Kidney capillary endothelial cell (primary cell): ENCODE results near the gene HOXC10.

ENCODE experiments used
- DNase-seq: peaks from one replicate; pipeline ENCODE4 v3.0.0-alpha.2; 2018; ENCODE audit warnings: low spot score

HOXC10 gene

DNA sequence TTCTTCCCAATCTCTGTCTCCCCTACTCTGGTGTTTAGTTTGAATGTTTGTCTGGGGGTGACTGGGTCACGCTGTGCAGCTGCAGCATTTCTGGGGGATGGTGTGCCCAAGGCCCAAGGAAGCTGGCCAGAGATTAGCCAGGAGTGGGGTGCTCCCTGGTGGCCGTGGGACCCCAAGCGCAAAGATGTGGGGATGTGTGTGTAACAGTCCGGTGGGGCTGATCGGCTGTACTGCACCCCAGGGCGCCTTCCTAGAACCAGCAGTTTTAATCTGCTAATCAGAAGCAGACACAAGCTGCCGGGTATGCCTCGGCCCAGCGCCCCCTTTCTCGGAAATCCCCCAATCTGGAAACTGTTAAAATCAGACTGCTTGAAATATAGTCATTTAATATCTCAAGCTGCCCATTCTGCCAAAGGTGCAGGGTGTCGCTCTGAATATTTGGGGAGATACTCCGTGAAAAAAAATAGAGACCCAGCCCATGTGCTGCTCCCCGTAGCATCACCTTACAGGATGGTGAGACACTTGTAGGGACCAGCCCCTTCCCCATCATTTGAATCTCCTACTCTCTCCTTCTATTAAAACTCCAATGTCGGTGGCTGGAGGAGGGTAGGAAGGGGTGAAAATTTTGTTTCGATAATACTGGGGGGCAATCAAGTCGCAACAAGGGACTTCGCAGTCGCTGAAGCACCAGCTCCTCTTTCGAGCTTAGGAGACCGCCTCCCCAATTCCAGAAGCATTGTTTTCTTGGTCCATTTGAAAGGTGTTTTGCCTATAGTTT is 19.3 kb downstream of the HOXC10 start:
- no peak for DNase-seq

- no peak for DNase-seq
Measured at GRCh38 chr12:54004841-54005530, 20.0 kb downstream of the HOXC10 start.

GRCh38 chr12:54005531-54005852 is 20.5 kb downstream of the HOXC10 start:
- DNase-seq = no peak

GRCh38 chr12:54005853-54006558 is 21.1 kb downstream of the HOXC10 start:
- DNase-seq = peak; percentile 80

GRCh38 chr12:54006559-54007220 is 21.7 kb downstream of the HOXC10 start:
- DNase-seq = no peak

DNA sequence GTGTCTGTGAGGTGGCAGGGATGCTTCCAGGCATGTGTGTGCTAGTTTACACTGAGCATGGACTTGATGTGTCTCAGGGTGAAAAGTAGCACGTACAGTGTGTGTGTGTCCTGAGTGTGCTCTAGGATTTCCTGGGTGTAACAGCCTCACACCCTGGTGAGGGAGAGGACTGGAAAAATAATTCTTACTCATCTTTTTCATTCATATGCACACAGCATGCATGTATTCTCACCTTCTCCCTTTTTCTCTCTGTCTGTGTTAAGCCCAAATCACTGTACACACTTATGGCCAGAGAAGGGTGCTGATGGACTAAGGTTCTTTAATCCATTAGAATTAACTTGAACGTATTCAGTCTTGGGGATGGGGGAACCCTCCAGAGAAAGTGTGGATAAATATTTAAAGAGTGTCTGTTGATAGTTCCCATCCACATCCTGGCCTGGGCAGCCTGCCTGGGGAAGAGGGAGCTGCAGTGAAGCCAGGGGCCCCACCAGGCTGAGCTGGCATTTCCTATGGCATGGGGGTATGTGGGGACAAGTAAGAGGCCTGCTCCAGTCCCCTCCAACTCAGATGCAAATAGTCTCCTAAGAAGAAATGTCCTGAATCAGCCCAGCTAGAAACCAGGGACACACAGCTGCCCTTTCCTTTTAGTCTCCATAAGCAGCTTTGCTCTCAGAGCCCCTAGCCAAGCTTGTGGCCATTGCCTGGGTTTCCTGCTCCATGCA is 22.8 kb downstream of the HOXC10 start:
- DNase-seq = no peak

GRCh38 chr12:54008260-54008552 is 23.3 kb downstream of the HOXC10 start:
- DNase-seq = no peak

GRCh38 chr12:54009171-54010052 is 24.5 kb downstream of the HOXC10 start:
- no peak for DNase-seq

DNA sequence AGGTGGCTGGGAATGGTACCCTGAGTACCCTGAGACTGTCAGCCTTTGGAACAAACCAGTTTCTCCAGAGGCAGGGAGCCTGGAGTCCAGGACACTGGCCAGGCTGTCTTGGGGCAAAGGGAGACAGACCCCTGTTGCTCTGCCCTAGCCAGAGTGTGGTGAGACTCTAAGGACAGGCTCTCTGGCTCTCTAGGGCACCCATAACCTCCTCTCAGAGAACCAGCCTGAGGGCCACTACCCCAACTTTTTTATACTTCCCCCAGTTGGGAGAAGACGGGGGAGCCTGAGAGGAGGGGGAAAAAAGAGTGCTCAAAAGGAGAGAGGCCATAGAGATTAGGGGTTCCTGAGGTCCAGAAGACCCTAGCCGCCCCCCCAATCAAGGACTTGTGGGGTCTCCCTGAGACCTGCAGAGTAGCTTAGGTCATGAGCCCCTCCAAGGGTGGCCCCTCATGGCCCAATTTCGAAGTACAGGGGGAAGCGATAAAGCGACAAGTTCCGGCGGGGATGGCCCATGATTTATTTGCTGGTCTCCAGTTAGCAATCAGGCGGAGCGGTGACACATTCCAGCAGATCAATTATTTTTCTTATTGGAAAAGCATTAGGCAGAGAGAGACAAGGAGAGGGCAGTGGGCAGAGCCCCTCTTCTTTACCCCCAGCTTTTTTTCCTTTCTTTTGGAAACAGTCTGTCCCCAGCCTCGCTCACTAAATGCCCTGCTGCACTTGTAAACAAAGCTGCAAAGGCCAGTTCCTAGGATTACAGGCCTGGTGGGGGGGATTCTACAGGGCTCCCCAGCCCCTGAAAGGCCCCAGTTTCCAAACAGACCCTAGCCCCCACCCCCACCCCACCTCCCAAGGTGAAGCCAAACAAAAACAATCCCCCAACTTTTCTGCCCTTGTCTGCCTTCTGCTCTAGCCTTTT is 25.4 kb downstream of the HOXC10 start:
- DNase-seq = no peak

- no peak for DNase-seq
Measured at GRCh38 chr12:54010972-54011664, 26.2 kb downstream of the HOXC10 start.

GRCh38 chr12:54011665-54012532 is 27.0 kb downstream of the HOXC10 start:
- no peak for DNase-seq

DNA sequence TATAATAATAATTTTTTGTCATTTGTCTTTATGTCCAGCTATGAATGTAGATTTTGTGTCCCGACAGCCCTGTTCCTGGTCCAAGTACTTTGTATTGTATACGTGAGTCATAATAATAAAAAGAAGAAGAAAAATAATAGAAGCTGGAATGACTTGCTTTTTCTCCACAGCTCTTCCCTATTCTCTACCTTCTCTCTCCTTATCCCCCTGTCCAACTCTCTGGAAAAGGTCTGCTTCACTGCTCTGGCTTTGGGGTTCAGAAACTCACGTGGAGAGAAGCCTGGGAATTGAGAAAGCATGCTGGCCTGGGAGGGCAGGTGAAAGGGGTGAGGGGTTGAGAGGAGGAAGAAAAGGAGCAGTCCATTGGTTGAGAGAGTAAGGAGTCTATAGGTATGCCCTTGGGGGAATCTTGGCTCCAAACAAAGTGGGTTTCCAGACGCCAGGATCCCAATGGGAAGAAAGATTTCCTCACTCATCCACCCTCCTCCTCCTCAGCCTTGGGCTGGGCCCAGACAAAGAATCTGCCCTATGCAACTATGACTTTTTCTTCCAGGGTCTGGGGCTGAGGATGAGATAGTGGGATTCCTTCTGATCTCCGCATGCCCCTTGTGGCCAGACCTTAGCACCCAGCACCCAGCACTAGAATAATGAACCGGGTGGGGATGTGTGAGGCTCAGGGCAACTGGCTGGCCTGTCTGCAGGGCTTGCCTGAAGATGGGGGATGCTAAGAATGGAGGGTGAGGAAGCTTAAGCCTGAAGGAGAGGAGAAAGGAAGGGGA is 27.9 kb downstream of the HOXC10 start:
- no peak for DNase-seq

- no peak for DNase-seq
Measured at GRCh38 chr12:54014377-54015017, 29.6 kb downstream of the HOXC10 start.

DNA sequence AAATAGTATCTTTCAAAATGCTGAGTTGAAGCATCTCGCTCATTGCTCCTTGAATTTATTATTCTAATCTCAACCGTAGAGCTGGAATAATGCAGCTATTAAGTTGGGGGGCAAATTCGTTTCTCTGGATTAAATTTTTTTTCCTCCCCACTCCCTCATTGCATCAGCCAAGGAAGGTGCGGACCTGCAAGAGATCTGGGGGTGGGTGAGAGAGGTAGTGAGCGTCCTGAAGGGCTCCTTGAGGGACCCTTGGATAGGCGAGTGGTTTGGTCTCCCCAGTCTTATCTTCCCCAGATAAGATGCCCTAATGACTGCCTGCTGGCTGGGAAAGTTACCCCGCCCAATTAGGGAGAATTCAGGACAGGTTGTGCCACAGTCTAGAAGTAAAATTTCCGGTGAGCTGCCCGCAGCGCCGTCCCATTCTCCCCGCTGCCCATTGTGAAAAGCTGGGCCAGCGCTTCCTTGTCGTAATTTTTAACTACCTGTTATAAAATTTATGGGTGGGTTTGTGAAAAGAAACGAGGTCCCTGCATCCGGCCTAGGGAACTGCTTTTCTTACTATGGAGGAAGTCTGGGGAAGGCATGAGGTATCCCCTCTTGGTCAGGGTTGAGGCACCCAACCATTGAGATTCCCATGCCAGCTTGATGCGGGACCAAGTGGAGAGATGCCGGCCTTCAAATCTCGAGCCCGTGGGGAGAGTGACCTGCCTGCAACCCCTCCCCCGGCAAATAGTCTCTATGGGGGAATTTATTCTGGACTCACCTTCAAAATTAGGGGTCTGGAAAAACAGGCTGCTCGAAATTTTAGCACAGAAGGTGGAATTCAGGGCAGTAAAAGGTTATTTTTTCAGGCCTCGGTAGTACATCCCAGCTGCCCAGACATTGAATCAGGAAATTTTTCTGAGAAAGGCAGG is 30.3 kb downstream of the HOXC10 start:
- DNase-seq = no peak

DNA sequence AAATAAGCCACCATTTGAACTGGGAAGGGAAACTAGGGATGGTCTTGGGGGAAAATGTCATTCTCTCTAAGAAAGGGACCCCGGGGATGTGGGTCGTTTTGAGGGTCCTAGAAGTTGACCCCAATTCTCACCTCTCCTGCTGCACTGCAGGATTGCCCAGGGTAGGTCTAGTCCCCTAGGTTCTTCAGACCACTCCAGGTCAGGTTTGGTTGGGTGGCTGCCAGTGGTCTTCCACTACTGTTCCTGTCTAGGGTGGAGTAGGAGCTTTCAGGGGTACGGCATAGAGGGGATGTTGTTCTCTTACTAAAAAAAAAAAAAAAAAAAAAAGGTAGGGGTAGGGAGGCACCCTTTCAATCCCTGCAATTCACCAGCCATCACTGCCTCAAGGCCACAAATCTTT is 31.1 kb downstream of the HOXC10 start:
- DNase-seq = no peak

- DNase-seq = no peak
Measured at GRCh38 chr12:54016478-54016964, 31.6 kb downstream of the HOXC10 start.
